ENCODE measurements around the gene STXBP1.

DNA sequence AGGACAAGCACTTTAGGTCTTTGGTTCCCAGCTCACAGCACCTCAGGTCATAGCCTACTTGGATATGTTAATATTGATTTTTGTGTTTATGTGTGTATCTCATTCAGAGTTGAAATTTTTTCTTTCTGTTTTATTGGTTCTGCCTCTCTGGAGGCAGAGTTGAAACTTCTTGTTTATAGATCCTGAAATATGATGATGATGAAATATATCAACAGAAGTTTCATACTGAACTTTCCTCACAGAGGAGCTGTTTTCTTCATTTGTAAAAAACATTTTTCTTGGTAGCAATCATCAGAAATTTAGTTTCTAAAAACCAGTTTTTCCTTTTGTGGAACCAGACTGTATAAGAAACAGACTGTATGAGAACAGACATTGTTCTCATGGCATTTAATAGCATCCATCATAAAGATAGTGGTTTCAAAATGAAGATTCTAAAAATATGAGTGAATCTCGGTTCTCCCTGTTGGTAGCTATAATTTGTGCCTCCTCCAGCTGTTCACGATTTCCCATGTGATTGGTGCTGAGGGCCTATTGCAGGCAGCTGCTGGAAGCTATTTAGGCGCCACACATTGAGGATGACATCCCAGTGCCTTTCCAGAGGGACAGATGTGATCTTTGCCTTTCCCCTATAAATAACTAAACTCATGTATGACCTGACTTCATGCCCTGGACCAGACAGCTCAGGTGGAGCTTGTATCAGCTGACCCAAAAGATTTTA is 55.2 kb downstream of the STXBP1 start:
- TF ChIP-seq ZNF311 (CRISPR knock-in tag; IDR thresholded peaks at IDR 0.05) = no peak
- no peak for TF ChIP-seq RAD21 (CRISPR knock-in tag; conservative IDR thresholded peaks at IDR 0.05 in 1 of 2, IDR thresholded peaks at IDR 0.05 in 1 of 2)
- TF ChIP-seq SMC3 (conservative IDR thresholded peaks at IDR 0.05; ENCODE audit: insufficient read depth, low read depth, low read length) = no peak
- no peak for TF ChIP-seq CCAR2 (IDR thresholded peaks at IDR 0.05; ENCODE audit: low read depth, low read length)
- TF ChIP-seq TCF3 (CRISPR knock-in tag; IDR thresholded peaks at IDR 0.05) = no peak

All from K562 (cell line).